WI38 (cell line): ENCODE results near the gene MNAT1.

Experiments used
- H3K4me3 ChIP-seq: 2 replicates; pipeline ENCODE4 v1.5.1; 2011; ENCODE audit warnings: low read depth, mild to moderate bottlenecking, control low read depth, low read length
- TF ChIP-seq, protein P1 (sequence below): IDR thresholded peaks from 2 replicates; pipeline ENCODE4 v1.5.1; 2012; ENCODE audit warnings: low read depth, mild to moderate bottlenecking, control low read depth, low read length

MNAT1 gene

DNA sequence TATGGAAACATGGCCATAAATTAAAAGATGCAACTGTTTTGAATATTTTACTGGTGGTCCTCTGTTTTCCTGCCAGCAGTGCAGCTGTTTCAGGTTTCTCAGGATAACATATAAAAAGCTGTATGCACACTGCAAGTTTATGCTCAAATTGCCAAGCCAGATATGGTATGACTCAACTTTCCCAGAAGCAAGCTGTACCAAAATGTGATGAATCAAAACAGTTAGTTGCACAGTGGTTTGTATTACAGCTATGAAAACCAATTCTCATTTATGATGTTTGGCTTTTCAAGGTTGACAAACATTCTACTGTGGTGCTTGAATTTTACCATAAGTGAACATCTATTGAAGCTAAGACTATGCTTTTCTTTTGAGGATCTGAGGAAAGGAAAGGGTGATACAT is 230.8 kb downstream of the MNAT1 start:
- TF ChIP-seq, protein P1, sequence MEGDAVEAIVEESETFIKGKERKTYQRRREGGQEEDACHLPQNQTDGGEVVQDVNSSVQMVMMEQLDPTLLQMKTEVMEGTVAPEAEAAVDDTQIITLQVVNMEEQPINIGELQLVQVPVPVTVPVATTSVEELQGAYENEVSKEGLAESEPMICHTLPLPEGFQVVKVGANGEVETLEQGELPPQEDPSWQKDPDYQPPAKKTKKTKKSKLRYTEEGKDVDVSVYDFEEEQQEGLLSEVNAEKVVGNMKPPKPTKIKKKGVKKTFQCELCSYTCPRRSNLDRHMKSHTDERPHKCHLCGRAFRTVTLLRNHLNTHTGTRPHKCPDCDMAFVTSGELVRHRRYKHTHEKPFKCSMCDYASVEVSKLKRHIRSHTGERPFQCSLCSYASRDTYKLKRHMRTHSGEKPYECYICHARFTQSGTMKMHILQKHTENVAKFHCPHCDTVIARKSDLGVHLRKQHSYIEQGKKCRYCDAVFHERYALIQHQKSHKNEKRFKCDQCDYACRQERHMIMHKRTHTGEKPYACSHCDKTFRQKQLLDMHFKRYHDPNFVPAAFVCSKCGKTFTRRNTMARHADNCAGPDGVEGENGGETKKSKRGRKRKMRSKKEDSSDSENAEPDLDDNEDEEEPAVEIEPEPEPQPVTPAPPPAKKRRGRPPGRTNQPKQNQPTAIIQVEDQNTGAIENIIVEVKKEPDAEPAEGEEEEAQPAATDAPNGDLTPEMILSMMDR: no peak
- no peak overlapping the region for H3K4me3 ChIP-seq

DNA sequence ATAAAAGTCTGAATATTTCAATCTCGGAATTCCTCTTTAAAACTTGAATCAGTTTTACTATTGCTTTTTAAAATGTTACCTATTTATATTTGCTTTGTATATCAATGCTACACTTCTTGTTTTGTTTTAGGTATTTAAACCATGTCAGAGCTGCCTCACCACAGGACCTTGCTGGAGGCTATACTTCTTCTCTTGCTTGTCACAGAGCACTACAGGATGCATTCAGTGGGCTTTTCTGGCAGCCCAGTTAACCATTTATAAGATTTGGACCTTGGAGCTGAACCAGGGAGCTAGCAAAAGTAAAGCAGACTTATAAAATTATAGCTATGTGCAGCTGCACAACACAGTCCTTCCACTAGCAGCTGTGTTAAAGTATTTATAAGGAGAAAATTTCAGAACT is 233.5 kb downstream of the MNAT1 start:
- H3K4me3 ChIP-seq: no peak overlapping the region
- TF ChIP-seq, protein P1: no peak

DNA sequence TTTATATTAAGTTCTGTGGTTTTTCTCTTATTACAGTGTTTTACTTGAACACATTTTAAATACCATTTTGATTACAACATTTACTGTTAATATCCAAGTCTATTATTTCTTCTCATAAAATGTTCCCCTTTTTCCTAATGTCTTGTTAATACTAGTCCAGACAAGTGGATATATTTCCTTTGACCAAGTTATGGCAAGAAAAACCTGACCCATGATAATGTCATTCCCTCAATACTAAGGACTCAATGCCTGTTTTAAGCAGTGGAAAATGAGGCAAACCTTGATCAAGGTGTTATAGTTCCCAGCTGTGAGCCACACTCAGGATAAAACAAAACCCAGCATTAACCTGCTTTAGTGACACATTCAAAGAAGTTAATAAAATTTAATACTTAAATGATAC is 234.1 kb downstream of the MNAT1 start:
- TF ChIP-seq, protein P1: no peak
- H3K4me3 ChIP-seq: no peak overlapping the region

DNA sequence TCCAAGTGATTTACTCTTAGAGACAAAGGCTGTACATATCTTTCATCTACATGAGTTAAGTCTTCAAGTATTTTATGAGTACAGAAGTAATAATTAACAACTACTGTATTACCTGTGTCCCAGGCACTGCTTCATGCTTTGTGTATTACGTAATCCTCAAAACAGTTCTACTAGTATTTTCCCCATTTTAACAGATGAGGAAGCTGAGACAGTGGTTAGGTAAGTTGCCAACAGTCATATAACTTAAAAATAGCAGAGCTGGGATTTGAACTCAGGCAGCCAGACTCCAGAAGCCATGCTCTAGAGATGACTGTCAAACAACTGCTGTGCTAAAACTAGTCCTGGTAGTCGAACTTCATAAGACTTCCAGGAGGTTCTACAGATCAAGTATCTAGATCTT is 235.6 kb downstream of the MNAT1 start:
- TF ChIP-seq, protein P1: no peak
- no peak overlapping the region for H3K4me3 ChIP-seq

DNA sequence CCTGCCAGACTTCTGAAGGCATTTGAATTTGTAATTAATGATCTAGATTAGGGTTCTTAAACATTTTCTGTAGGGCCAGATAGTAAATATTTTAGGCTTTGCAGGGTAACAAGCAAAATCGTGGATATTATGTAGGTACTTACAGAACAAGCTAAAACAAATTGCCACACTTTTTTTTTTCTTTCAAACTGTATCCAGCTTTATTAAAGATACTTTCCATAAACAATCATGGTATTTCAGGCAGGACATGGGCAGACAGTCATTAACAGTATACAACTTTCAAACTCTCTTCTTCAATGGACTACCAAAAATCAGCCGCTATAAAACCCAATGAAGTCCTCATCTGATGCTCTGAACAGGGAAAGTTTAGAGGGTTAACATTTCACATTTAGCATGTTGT is 236.7 kb downstream of the MNAT1 start:
- no peak overlapping the region for H3K4me3 ChIP-seq
- TF ChIP-seq, protein P1: no peak

DNA sequence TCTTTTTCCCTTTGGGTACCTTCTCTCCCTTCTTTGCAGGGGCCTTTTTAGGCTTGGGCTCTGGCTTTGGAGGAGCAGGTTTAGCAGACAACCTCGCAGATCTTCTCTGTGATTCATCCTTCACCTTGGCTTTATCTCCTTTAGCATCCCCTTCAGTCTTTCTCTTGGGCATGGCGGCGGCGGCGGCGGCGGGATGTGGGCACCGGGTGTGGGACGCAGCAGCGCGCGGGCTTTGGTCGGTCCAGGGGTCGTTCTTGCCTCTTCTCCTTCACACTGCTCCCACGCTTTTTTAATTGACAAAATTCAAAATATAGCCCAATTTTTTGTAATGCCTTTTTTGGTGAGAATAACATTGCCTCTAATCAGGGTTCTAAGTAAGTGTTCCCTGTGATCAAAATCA is 237.7 kb downstream of the MNAT1 start:
- no peak overlapping the region for H3K4me3 ChIP-seq
- TF ChIP-seq, protein P1: no peak

DNA sequence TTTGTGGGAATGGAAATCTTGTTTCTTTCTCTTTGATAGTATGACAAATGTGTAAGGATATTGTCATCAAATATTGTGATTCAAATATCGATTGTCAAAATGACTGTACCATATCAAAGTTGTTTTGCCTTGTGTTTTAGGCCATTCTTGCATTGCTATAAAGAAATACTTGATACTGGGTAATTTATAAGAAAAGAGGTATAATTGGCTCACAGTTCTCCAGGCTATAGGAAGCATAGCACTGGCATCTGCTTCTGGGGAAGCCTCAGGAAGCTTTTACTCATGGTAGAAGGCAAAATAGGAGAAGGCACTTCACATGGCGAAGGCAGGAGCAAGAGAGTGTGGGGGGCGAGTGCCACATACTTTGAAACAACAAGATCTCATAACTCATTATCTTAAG is 238.5 kb downstream of the MNAT1 start:
- TF ChIP-seq, protein P1: no peak
- no peak overlapping the region for H3K4me3 ChIP-seq
